RPMI7951 (cell line): Measurements from ENCODE around the gene KCND2. TPM values are rescaled to one million over a fixed set of nuclear protein-coding genes. Genes with fewer than 3 reads are reported as not detected.
"Not testable (repeated sequence)": the region's sequence is repeated elsewhere in the genome, so short reads cannot be mapped to it uniquely, and the experiment has no call there.

Experiments used
- DNase-seq: peaks from one replicate; pipeline ENCODE4 v3.0.0-alpha.2; 2012; ENCODE audit warnings: low read depth
- total RNA-seq: library from RNA; depleted of rRNA; stranded (reverse); fragments of >200 nt; shearing (Covaris generic); gene quantifications from 2 replicates; pipeline ENCODE4 v1.2.3, GENCODE V29; 2014; rRNA removed

KCND2 gene
- not detected in 2 replicates for total RNA-seq

GRCh38 chr7:120272701-120273475, at the start of gene KCND2:
Gene KCND2 (plus strand): TSS chr7:120273175.
- no peak for DNase-seq

GRCh38 chr7:120226188-120226587, 46.8 kb upstream of the KCND2 start:
- no peak for DNase-seq

GRCh38 chr7:120227255-120227654, 45.7 kb upstream of the KCND2 start:
- no peak for DNase-seq

DNA sequence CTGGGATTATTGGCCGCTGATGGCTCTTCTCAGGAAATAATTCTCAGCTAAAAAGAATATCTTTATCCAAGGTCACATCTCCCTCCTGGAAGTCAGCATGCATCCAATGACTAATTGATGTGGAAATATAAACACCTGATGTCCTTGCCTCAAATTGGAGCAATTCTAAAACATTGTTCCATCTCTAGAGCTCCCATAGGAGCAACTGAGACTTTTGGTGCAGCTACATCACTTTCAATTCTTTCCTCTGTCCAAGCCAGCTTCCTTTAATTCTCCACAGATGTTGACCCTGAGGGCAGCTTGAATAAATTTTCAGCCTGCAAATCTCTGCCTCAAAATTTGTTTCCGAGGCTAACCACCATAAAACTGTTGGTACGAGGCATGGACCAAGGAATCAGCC, 43.9 kb upstream of the KCND2 start:
- peak; percentile 4 for DNase-seq

GRCh38 chr7:120233338-120233737, 39.6 kb upstream of the KCND2 start:
- DNase-seq = no peak

DNA sequence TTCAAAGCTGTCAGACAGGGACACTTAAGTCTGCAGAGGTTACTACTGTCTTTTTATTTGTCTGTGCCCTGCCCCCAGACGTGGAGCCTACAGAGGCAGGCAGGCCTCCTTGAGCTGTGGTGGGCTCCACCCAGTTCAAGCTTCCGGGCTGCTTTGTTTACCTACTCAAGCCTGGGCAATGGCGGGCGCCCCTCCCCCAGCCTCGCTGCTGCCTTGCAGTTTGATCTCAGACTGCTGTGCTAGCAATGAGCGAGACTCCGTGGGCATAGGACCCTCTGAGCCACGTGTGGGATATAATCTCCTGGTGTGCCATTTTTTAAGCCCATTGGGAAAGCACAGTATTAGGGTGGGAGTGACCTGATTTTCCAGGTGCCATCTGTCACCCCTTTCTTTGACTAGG, 32.6 kb upstream of the KCND2 start:
- not testable (repeated sequence) for DNase-seq

GRCh38 chr7:120241973-120242372, 31.0 kb upstream of the KCND2 start:
- no peak for DNase-seq

DNA sequence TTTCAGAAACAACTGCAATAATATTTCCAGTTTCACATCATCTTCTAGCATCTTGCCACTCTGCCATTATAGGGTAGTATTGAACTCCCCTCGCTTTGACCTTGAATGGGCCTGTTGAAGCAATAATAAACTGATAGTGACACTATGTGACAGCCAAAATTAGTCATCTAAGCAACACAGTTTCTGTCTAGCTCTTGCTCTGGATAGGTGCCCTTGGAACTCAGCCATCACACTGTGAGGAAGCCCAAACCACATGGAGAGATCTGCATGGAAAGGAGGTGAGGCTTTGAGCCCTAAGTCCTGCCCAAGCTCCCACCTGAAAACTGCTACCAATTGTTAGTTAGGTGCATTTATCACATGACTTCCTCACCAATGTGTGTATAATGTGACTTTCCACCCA, 18.1 kb upstream of the KCND2 start:
- no peak for DNase-seq

DNA sequence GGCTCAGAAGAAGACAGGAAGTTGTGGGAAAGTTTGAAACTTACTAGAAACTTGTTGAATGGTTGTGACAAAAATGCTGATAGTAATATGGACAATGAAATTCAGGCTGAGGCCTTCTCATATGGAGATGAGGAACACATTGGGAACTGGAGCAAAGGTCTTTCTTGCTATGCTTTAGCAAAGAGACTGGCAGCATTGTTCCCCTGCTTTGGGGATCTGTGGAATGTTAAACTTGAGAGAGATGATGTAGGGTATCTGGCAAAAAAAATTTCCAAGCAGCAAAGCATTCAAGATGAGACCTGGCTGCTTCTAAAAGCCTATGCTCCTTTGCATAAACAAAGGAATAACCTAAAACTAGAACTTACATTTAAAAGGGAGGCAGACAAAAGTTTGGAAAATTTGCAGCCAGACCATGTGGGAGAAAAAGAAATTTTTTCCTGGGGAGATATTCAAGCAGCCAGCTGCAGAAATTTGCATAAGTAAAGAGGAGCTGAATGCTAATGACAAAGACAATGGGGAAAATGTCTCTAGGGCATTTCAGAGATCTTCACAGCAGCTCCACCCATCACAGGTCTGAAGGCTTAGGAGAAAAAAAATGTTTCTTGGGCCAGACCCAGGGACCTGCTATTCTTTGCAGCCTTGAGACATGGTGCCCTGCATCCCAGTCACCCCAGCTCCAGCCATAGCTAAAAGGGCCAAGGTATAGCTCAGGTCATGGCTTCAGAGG, 16.5 kb upstream of the KCND2 start:
- DNase-seq = no peak

- DNase-seq = no peak
Measured at GRCh38 chr7:120259386-120259785, 13.6 kb upstream of the KCND2 start.

- no peak for DNase-seq
Measured at GRCh38 chr7:120260111-120260510, 12.9 kb upstream of the KCND2 start.

- DNase-seq = peak; percentile 52
Measured at GRCh38 chr7:120272261-120272660, 714 bp upstream of the KCND2 start.

DNA sequence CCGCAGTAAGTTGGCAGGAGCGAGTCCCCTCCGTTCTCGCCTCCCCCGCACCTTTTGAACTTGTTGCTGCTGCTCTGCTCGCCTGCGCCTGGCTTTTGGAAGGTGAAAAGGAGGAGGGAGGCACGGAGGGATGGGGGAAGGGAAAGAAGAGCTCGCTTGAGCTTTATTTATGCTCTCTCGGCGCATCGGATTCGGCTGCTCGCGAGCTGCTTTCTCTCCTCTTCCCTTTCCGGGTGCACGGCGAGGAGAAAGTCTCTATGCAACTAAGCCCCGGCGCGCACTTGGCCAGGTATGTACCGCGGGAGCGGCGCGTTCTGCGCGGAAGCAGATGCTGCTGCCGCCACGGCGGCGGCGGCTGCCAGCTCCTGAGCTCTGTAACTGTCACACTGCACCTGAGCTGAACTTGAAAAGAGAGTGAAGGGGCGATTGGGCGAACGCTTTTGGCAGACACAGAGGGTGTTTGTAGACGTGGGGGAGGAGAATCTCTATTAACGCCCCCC, 551 bp downstream of the KCND2 start:
- DNase-seq = no peak

GRCh38 chr7:120274482-120274881, 1.5 kb downstream of the KCND2 start:
- DNase-seq = no peak

GRCh38 chr7:120274899-120275298, 1.9 kb downstream of the KCND2 start:
- no peak for DNase-seq

GRCh38 chr7:120276720-120277119, 3.7 kb downstream of the KCND2 start:
- no peak for DNase-seq

DNA sequence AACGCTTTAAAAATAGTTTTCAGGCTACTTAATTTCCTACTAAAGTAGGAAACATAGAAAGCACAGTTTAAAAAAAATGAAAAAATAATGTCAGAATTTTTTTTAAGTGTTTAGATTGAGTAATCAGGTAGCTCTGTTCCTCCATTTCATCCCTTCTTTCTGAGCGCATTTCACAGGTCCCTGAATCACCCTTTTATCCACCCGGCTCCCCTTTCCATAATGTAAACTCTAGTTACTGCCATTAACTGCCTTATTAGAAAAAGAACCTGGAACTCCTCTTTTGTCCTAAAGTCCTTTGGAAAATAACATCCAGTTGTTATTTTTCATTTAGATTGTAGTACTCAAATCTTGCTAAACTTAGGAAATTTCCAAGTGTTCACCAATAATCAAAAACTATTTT, 5.8 kb downstream of the KCND2 start:
- no peak for DNase-seq

- no peak for DNase-seq
Measured at GRCh38 chr7:120280743-120281142, 7.8 kb downstream of the KCND2 start.

DNA sequence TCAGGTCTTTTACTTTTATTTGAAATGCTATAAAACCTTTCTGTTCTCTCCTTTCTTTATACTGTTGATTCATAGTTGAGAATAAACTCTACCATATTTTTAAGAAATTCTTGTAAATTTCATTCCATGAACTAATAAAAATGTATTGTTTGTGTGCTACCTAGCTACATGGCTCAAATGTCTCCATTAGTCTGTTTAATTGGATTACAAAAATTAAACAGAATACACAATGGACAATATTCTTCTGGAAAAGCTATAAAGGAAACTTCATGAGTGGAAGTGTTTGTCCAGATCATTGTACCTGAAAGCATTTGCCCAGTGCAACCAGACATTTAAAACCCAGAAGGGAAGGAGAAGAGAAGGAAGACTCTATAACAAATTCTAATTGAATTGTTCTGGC, 20.1 kb downstream of the KCND2 start:
- DNase-seq = no peak

- no peak for DNase-seq
Measured at GRCh38 chr7:120302190-120302589, 29.2 kb downstream of the KCND2 start.

GRCh38 chr7:120303105-120303504, 30.1 kb downstream of the KCND2 start:
- DNase-seq = no peak

DNA sequence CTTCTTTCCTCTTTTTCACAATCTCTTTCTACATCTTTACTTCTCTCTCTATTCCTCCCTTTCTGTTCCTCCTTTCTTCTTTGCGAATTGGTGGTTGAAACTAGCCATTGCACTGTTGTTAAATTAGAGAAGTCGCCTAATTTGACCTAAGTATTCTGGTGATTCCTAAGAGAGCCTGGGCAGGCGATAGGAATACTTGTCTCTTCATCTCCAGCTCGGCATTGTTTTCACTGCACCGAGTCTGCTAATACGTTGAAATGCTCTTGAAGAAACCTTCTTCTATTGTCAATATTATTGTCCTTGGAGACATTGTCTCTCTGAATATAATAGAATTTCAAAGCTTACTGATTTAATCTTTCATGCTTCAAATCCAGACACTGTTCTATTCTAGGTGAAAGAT, 31.7 kb downstream of the KCND2 start:
- DNase-seq = no peak

DNA sequence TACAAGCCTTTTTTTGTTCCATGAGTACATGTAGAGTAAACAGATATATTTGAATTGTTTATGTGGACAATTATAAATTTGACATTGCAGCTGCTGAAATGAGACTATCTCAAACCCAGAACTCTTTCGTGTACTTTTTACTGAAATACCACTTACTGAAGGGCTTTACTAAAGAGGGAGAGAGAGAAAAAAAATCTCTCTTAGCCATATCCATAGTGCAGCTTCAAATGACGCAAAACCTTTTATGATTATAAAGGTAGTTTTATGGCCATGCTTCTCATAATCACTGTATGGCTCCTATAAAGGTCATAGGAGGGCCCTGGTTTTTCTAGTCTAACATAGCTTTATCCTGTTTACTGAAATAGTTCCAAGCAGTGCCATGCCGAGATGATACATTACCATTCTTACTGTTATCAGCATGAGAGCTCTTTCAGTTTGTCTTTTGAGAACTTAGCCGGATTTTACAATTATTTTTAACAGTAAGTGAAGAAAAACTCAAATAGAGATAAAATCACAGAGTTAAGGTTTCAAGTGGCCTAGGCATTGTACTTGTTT, 35.1 kb downstream of the KCND2 start:
- no peak for DNase-seq
